ENCODE results near the gene MYH15. TPM values are rescaled to one million over a fixed set of nuclear protein-coding genes. Genes with fewer than 3 reads are reported as not detected.

The MYH15 gene
- total RNA-seq, 2 experiments from 2014 or later, result 0.46 to 0.57 TPM

GRCh38 chr3:108414007-108414406, 96.4 kb downstream of the MYH15 start:
- no peak overlapping the region for H2AFZ ChIP-seq (ENCODE audit: low read length)
- H3K4me3 ChIP-seq (ENCODE audit: low read depth, low read length, poor library complexity, severe bottlenecking), result no peak overlapping the region
- no peak overlapping the region for H3K27ac ChIP-seq (ENCODE audit: low read depth, low read length, poor library complexity, severe bottlenecking)
- H3K4me2 ChIP-seq (ENCODE audit: low read length), result no peak overlapping the region
- intact Hi-C loops (cut with micrococcal nuclease; ENCODE audit: unreplicated experiment), result no loop called here
- H4K20me1 ChIP-seq (ENCODE audit: insufficient read depth, low read length), result no peaks in the 10 kb centered on the region
- H3K4me1 ChIP-seq (ENCODE audit: insufficient read depth, low read length, poor library complexity, severe bottlenecking), result no peaks in the 10 kb centered on the region
- no peaks in the 10 kb centered on the region for H3K36me3 ChIP-seq (ENCODE audit: insufficient read depth, low read length)
- no peak for DNase-seq (ENCODE audit: low spot score)
- no peaks in the 10 kb centered on the region for H3K79me2 ChIP-seq (ENCODE audit: insufficient read depth, low read depth, low read length)
- CTCF ChIA-PET (ENCODE audit: unreplicated experiment), result no interaction called here
- TF ChIP-seq CTCF (conservative IDR thresholded peaks at IDR 0.05; ENCODE audit: low read length) (no peak), EZH2phosphoT487 (IDR thresholded peaks at IDR 0.05; ENCODE audit: borderline replicate concordance, low read depth, low read length) (no peak)
- POLR2A ChIA-PET, result interaction anchor here (0.8 kb wide), 1 partner anchor 16 kb away, joined by 3 read pairs; no protein-coding TSS in a partner anchor
- H3K9me2 ChIP-seq (ENCODE audit: insufficient read depth, low read length), result no peaks in the 10 kb centered on the region
- H3K9me3 ChIP-seq (ENCODE audit: low read length), result no peaks in the 10 kb centered on the region
- no TSS peak for BruUV-seq (replicated peaks)

- CTCF ChIA-PET (ENCODE audit: unreplicated experiment), result no interaction called here
- no peaks in the 10 kb centered on the region for H3K9me2 ChIP-seq (ENCODE audit: insufficient read depth, low read length)
- intact Hi-C loops (cut with micrococcal nuclease; ENCODE audit: unreplicated experiment), result no loop called here
Measured at GRCh38 chr3:108412121-108412750, 98.2 kb downstream of the MYH15 start.

More at GRCh38 chr3:108412121-108412750, 98.2 kb downstream of the MYH15 start:
- DNase-seq (ENCODE audit: low spot score), result no peak
- H3K27ac ChIP-seq (ENCODE audit: low read depth, low read length, poor library complexity, severe bottlenecking), result no peak overlapping the region
- no peak overlapping the region for H3K4me2 ChIP-seq (ENCODE audit: low read length)
- no peak overlapping the region for H2AFZ ChIP-seq (ENCODE audit: low read length)
- no TSS peak for BruUV-seq (replicated peaks)
- H3K4me3 ChIP-seq (ENCODE audit: low read depth, low read length, poor library complexity, severe bottlenecking), result no peak overlapping the region
- H3K9me3 ChIP-seq (ENCODE audit: low read length), result no peaks in the 10 kb centered on the region
- H3K4me1 ChIP-seq (ENCODE audit: insufficient read depth, low read length, poor library complexity, severe bottlenecking), result no peaks in the 10 kb centered on the region
- H3K36me3 ChIP-seq (ENCODE audit: insufficient read depth, low read length), result no peaks in the 10 kb centered on the region
- no peaks in the 10 kb centered on the region for H3K79me2 ChIP-seq (ENCODE audit: insufficient read depth, low read depth, low read length)
- POLR2A ChIA-PET, result no interaction called here
- TF ChIP-seq EZH2phosphoT487 (IDR thresholded peaks at IDR 0.05; ENCODE audit: borderline replicate concordance, low read depth, low read length) (no peak), CTCF (conservative IDR thresholded peaks at IDR 0.05; ENCODE audit: low read length) (no peak)
- H4K20me1 ChIP-seq (ENCODE audit: insufficient read depth, low read length), result no peaks in the 10 kb centered on the region

Measured in OCI-LY7 (cell line).